SU-DHL-6 (cell line): ENCODE data around the gene AFAP1.

ENCODE experiments used
- H2AFZ ChIP-seq: fragments of 200-600 bp; sonication (generic); 2 replicates; pipeline ENCODE4 v1.6.1; 2014; ENCODE audit warnings: low read depth, mild to moderate bottlenecking, moderate library complexity, mixed read lengths, antibody characterized with exemption, low read length; ENCODE audit not compliant: severe bottlenecking
- H3F3A ChIP-seq: fragments of 200-600 bp; shearing (Covaris generic); 2 replicates; pipeline ENCODE4 v1.6.0; 2016; ENCODE audit warnings: antibody characterized with exemption, mild to moderate bottlenecking; ENCODE audit not compliant: insufficient read depth
- H3K27ac ChIP-seq: fragments of 200-600 bp; sonication (generic); 2 replicates; pipeline ENCODE4 v1.5.1; 2016; ENCODE audit warnings: low read depth, mild to moderate bottlenecking, low read length, moderate library complexity, mixed read lengths
- H3K27me3 ChIP-seq: fragments of 200-600 bp; sonication (generic), shearing (Covaris generic); 2 replicates; pipeline ENCODE4 v1.6.0; 2014; ENCODE audit warnings: mild to moderate bottlenecking, low read length
- H3K36me3 ChIP-seq: fragments of 200-600 bp; sonication (generic); 2 replicates; pipeline ENCODE4 v1.6.1; 2014; ENCODE audit warnings: mild to moderate bottlenecking, low read length, mixed read lengths
- H3K4me2 ChIP-seq: fragments of 300-600, 200-600 bp; shearing (Covaris generic), sonication (generic); 2 replicates; pipeline ENCODE4 v1.6.0; 2014; ENCODE audit warnings: low read length, low read depth, mild to moderate bottlenecking; ENCODE audit not compliant: poor library complexity, severe bottlenecking
- H3K4me3 ChIP-seq: fragments of 200-600 bp; sonication (generic); 2 replicates; pipeline ENCODE4 v1.5.1; 2014; ENCODE audit warnings: antibody characterized with exemption, low read length, mild to moderate bottlenecking, mixed read lengths; ENCODE audit not compliant: insufficient read depth, poor library complexity, severe bottlenecking
- H3K79me2 ChIP-seq: fragments of 200-600 bp; sonication (generic); 2 replicates; pipeline ENCODE4 v1.6.1; 2014; ENCODE audit warnings: mild to moderate bottlenecking, low read length, moderate library complexity; ENCODE audit not compliant: insufficient read depth
- H3K9ac ChIP-seq: fragments of 200-600 bp; sonication (generic); 2 replicates; pipeline ENCODE4 v1.7.0; 2014; ENCODE audit warnings: mild to moderate bottlenecking, low read length
- H3K9me2 ChIP-seq: fragments of 200-600 bp; sonication (generic); replicated peaks from 2 replicates; pipeline ENCODE4 v1.6.1; 2014; ENCODE audit warnings: low read length; ENCODE audit not compliant: insufficient read depth
- H3K9me3 ChIP-seq: fragments of 200-600 bp; sonication (generic); 2 replicates; pipeline ENCODE4 v1.6.1; 2014; ENCODE audit warnings: low read length, mixed read lengths; ENCODE audit not compliant: insufficient read depth
- H4K20me1 ChIP-seq: fragments of 200-600 bp; sonication (generic); 2 replicates; pipeline ENCODE4 v1.6.1; 2014; ENCODE audit warnings: low read depth, mild to moderate bottlenecking, antibody characterized with exemption, low read length, moderate library complexity, mixed read lengths
- CTCF ChIP-seq: fragments of 200-600 bp; sonication (generic); IDR thresholded peaks from one replicate; pipeline ENCODE4 v1.5.1; 2017; ENCODE audit warnings: antibody characterized with exemption, mild to moderate bottlenecking, low read length, moderate library complexity; ENCODE audit not compliant: insufficient read depth, poor library complexity, severe bottlenecking
- EZH2phosphoT487 ChIP-seq: fragments of 200-600 bp; sonication (generic), shearing (Covaris generic); conservative IDR thresholded peaks from 2 replicates; pipeline ENCODE4 v1.6.1; 2018; ENCODE audit warnings: mild to moderate bottlenecking, antibody characterized with exemption, low read length, moderate library complexity, mixed read lengths

AFAP1 gene

GRCh38 chr4:7880683-7881082 lies 59.0 kb downstream of the AFAP1 start:
- H2AFZ ChIP-seq: no peak overlapping the region
- no peak overlapping the region for H3K27ac ChIP-seq
- no peak for TF ChIP-seq EZH2phosphoT487
- TF ChIP-seq CTCF: no peak
- no peaks in the 10 kb centered on the region for H3K79me2 ChIP-seq
- H4K20me1 ChIP-seq: no peaks in the 10 kb centered on the region
- no peaks in the 10 kb centered on the region for H3K27me3 ChIP-seq
- no peaks in the 10 kb centered on the region for H3K9me3 ChIP-seq
- no peaks in the 10 kb centered on the region for H3K36me3 ChIP-seq
- H3K9ac ChIP-seq: no peak overlapping the region
- H3K4me2 ChIP-seq: no peak overlapping the region
- H3F3A ChIP-seq: no peaks in the 10 kb centered on the region
- H3K4me3 ChIP-seq: no peak overlapping the region
- no peaks in the 10 kb centered on the region for H3K9me2 ChIP-seq

- no peaks in the 10 kb centered on the region for H3K27me3 ChIP-seq
- no peak overlapping the region for H3K9ac ChIP-seq
- H3K36me3 ChIP-seq: no peaks in the 10 kb centered on the region
- no peaks in the 10 kb centered on the region for H3K9me2 ChIP-seq
- H3K27ac ChIP-seq: no peak overlapping the region
- no peaks in the 10 kb centered on the region for H3K9me3 ChIP-seq
- H3K4me3 ChIP-seq: no peak overlapping the region
- no peaks in the 10 kb centered on the region for H3K79me2 ChIP-seq
- H4K20me1 ChIP-seq: no peaks in the 10 kb centered on the region
- H3F3A ChIP-seq: no peaks in the 10 kb centered on the region
- TF ChIP-seq EZH2phosphoT487 (no peak), CTCF (no peak)
- H3K4me2 ChIP-seq: no peak overlapping the region
- H2AFZ ChIP-seq: no peak overlapping the region
Observed at GRCh38 chr4:7879127-7879526, 60.5 kb downstream of the AFAP1 start.

GRCh38 chr4:7878323-7878722 lies 61.3 kb downstream of the AFAP1 start:
- no peaks in the 10 kb centered on the region for H3K9me3 ChIP-seq
- H3F3A ChIP-seq: no peaks in the 10 kb centered on the region
- H4K20me1 ChIP-seq: no peaks in the 10 kb centered on the region
- no peak overlapping the region for H3K4me3 ChIP-seq
- no peak overlapping the region for H3K27ac ChIP-seq
- no peak overlapping the region for H2AFZ ChIP-seq
- no peaks in the 10 kb centered on the region for H3K9me2 ChIP-seq
- TF ChIP-seq CTCF (no peak), EZH2phosphoT487 (no peak)
- no peak overlapping the region for H3K4me2 ChIP-seq
- H3K27me3 ChIP-seq: no peaks in the 10 kb centered on the region
- H3K79me2 ChIP-seq: no peaks in the 10 kb centered on the region
- H3K36me3 ChIP-seq: no peaks in the 10 kb centered on the region
- H3K9ac ChIP-seq: no peak overlapping the region
